ENCODE data around the gene CAMK1. TPM values are rescaled to one million over a fixed set of nuclear protein-coding genes. Genes with fewer than 3 reads are reported as not detected.

Gene CAMK1
- total RNA-seq, 1 donor from 2014 or later: 17.1 TPM

DNA sequence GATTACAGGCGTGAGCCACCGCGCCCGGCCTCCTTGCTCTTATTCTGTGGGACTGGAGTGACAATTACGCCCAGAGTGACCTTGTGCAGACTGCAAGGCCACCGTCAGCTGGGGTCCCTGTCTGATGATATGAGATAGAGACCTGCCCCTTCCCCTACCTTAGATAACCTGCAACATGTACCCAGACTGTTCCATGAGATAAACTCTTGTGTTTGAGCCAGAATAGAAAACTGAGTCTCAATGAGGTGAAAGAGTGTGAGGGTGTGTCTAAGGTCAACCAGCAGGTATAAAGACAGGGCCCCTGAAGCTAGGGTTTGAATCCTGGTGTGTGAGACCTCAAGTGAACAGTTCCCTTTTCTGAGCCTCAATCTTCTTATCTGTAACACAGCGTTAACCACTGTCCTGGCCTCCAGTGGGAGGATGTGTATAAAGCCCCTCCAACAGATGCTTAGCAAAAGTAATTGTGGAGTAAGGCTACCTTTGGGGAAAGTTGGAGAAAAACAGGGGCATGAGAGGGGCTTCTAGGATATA lies 16.5 kb upstream of the CAMK1 start:
- no peak overlapping the region for H3K27ac Mint-ChIP-seq
- no peak overlapping the region for H3K4me3 Mint-ChIP-seq (ENCODE audit: low read depth)
- TF ChIP-seq, protein P1, sequence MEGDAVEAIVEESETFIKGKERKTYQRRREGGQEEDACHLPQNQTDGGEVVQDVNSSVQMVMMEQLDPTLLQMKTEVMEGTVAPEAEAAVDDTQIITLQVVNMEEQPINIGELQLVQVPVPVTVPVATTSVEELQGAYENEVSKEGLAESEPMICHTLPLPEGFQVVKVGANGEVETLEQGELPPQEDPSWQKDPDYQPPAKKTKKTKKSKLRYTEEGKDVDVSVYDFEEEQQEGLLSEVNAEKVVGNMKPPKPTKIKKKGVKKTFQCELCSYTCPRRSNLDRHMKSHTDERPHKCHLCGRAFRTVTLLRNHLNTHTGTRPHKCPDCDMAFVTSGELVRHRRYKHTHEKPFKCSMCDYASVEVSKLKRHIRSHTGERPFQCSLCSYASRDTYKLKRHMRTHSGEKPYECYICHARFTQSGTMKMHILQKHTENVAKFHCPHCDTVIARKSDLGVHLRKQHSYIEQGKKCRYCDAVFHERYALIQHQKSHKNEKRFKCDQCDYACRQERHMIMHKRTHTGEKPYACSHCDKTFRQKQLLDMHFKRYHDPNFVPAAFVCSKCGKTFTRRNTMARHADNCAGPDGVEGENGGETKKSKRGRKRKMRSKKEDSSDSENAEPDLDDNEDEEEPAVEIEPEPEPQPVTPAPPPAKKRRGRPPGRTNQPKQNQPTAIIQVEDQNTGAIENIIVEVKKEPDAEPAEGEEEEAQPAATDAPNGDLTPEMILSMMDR (IDR thresholded peaks at IDR 0.05; ENCODE audit: unreplicated experiment): no peak
- no peaks in the 10 kb centered on the region for H3K4me1 Mint-ChIP-seq (ENCODE audit: low read depth)
- DNase-seq (ENCODE audit: low spot score, unreplicated experiment): no peak
- peaks cover 33% of the 10 kb centered on the region for H3K36me3 Mint-ChIP-seq (ENCODE audit: insufficient read depth)
- no peaks in the 10 kb centered on the region for H3K9me3 Mint-ChIP-seq (ENCODE audit: low read depth)
- no peaks in the 10 kb centered on the region for H3K27me3 Mint-ChIP-seq

DNA sequence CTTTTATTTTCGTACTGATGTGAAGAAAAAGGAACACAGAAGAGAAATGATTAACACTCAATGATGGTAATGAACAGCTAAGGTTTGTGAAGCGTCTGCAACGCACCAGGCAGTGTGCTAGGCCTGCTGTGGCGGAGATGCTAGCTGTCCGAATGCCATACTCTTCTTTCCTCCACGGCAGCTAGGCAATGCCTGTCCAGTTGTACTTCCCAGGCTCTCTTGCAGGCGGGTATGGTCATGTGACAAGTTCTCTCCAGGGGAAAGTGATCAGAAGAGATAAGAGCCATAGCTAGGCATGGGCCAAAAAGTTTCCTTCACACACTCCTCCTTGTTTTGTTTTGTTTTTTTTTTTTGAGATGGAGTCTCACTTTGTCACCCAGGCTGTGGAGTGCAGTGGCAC lies 15.9 kb upstream of the CAMK1 start:
- DNase-seq (ENCODE audit: low spot score, unreplicated experiment): no peak
- H3K4me3 Mint-ChIP-seq (ENCODE audit: low read depth): no peak overlapping the region
- no peaks in the 10 kb centered on the region for H3K9me3 Mint-ChIP-seq (ENCODE audit: low read depth)
- no peaks in the 10 kb centered on the region for H3K27me3 Mint-ChIP-seq
- no peak overlapping the region for H3K27ac Mint-ChIP-seq
- H3K4me1 Mint-ChIP-seq (ENCODE audit: low read depth): no peaks in the 10 kb centered on the region
- peaks cover 33% of the 10 kb centered on the region for H3K36me3 Mint-ChIP-seq (ENCODE audit: insufficient read depth)
- TF ChIP-seq, protein P1 (IDR thresholded peaks at IDR 0.05; ENCODE audit: unreplicated experiment): no peak

DNA sequence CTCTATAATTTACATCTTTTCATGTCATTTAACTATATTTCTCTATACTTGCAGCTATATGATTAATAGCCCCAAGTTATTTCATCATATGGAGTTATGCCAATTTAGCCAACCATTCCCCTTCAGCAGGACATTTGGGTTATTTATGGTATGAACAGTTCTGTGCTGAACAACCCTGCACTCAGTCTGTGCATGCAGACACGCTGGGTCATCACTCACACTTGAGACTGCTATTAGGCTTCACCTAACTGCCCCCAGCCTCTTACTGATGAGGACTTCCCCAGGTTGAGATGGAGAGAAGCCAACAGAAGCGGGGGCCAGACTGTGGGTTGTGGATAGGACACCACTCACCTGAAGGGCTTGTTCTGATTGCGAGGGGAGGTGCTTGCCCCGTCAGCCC lies 15.2 kb upstream of the CAMK1 start:
- no peak overlapping the region for H3K27ac Mint-ChIP-seq
- H3K9me3 Mint-ChIP-seq (ENCODE audit: low read depth): no peaks in the 10 kb centered on the region
- H3K4me3 Mint-ChIP-seq (ENCODE audit: low read depth): no peak overlapping the region
- H3K36me3 Mint-ChIP-seq (ENCODE audit: insufficient read depth): peaks cover 31% of the 10 kb centered on the region
- no peak for DNase-seq (ENCODE audit: low spot score, unreplicated experiment)
- no peaks in the 10 kb centered on the region for H3K4me1 Mint-ChIP-seq (ENCODE audit: low read depth)
- H3K27me3 Mint-ChIP-seq: no peaks in the 10 kb centered on the region
- TF ChIP-seq, protein P1 (IDR thresholded peaks at IDR 0.05; ENCODE audit: unreplicated experiment): no peak

DNA sequence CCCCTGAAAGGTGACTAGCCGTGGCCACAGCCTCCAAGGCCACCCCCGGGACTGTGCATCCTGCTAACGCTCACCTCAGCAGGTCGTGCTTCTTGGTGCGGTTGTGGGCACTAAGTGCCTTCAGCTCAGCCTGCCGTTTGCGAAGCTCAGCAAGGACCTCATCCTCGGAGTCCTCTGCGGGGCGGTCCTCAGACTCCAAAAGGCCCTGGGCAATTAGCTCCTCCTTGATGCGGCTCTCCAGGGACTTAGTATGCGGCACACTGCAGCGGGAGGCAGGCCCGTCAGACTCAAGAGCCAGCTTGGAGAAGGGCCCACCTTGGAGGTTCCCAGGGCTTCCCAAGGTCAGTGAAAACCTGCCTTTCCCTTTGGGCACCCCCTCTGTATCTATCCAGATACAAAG lies 14.2 kb upstream of the CAMK1 start:
- DNase-seq (ENCODE audit: low spot score, unreplicated experiment): no peak
- no peaks in the 10 kb centered on the region for H3K27me3 Mint-ChIP-seq
- H3K4me3 Mint-ChIP-seq (ENCODE audit: low read depth): no peak overlapping the region
- no peaks in the 10 kb centered on the region for H3K9me3 Mint-ChIP-seq (ENCODE audit: low read depth)
- TF ChIP-seq, protein P1 (IDR thresholded peaks at IDR 0.05; ENCODE audit: unreplicated experiment): no peak
- no peaks in the 10 kb centered on the region for H3K4me1 Mint-ChIP-seq (ENCODE audit: low read depth)
- no peak overlapping the region for H3K27ac Mint-ChIP-seq
- H3K36me3 Mint-ChIP-seq (ENCODE audit: insufficient read depth): peaks cover 26% of the 10 kb centered on the region

- H3K36me3 Mint-ChIP-seq (ENCODE audit: insufficient read depth): peaks cover 23% of the 10 kb centered on the region
- H3K27ac Mint-ChIP-seq: no peak overlapping the region
- no peaks in the 10 kb centered on the region for H3K4me1 Mint-ChIP-seq (ENCODE audit: low read depth)
- H3K9me3 Mint-ChIP-seq (ENCODE audit: low read depth): no peaks in the 10 kb centered on the region
- DNase-seq (ENCODE audit: low spot score, unreplicated experiment): no peak
- H3K27me3 Mint-ChIP-seq: no peaks in the 10 kb centered on the region
- H3K4me3 Mint-ChIP-seq (ENCODE audit: low read depth): no peak overlapping the region
- TF ChIP-seq, protein P1 (IDR thresholded peaks at IDR 0.05; ENCODE audit: unreplicated experiment): no peak
Observed at GRCh38 chr3:9782770-9783169, 13.0 kb upstream of the CAMK1 start.
